Esophagus squamous epithelium (tissue), 5 donors: ENCODE results near the gene LARGE1. TPM values are rescaled to one million over a fixed set of nuclear protein-coding genes. Genes with fewer than 3 reads are reported as not detected.

Source experiments
- DNase-seq: peaks from one replicate; lab custom pipeline; 2025; lab: John Stamatoyannopoulos, UW
- H3K27ac ChIP-seq, 4 donors: fragments of 200-600 bp; sonication (generic); one replicate each; pipeline ENCODE4 v1.5.1; 2016 to 2019; ENCODE audit warnings: mild to moderate bottlenecking in 1 of 4
- H3K27me3 ChIP-seq, 4 donors: fragments of 200-600 bp; sonication (generic); 1 replicate in 3 of 4; 2 replicates in 1 of 4; pipeline versions ENCODE4 v1.5.1 to v1.6.0; 2017 to 2021; ENCODE audit warnings: antibody characterized with exemption in 1 of 4
- H3K36me3 ChIP-seq, 3 donors: fragments of 200-600 bp; sonication (generic); one replicate each; pipeline ENCODE4 v1.5.1; 2016 to 2019
- H3K4me1 ChIP-seq, 3 donors: fragments of 200-600 bp; sonication (generic); one replicate each; pipeline ENCODE4 v1.5.1; 2017 to 2019
- H3K4me3 ChIP-seq, 4 donors: fragments of 200-600 bp; sonication (generic); 1 replicate in 3 of 4; 2 replicates in 1 of 4; pipeline ENCODE4 v1.5.1; 2016 to 2019; ENCODE audit warnings: mild to moderate bottlenecking in 2 of 4, moderate library complexity in 1 of 4
- H3K9me3 ChIP-seq, 3 donors: fragments of 200-600 bp; sonication (generic); one replicate each; pipeline ENCODE4 v1.5.1; 2016 to 2019
- CTCF ChIP-seq, 6 experiments: fragments of 450-650 bp in 4 of 6; fragments of 200-600 bp in 2 of 6; sonication (generic) in 2 of 6; IDR thresholded peaks; one replicate each; pipeline ENCODE4 v1.5.1; 2016 to 2019; ENCODE audit warnings: antibody characterized with exemption in 6 of 6, mild to moderate bottlenecking in 4 of 6, moderate library complexity in 4 of 6
- POLR2A ChIP-seq, 4 donors: fragments of 450-650 bp; IDR thresholded peaks; one replicate each; pipeline ENCODE4 v1.6.1; 2017; ENCODE audit warnings: antibody characterized with exemption in 4 of 4, mild to moderate bottlenecking in 4 of 4, moderate library complexity in 3 of 4
- WGBS, 2 donors: methylation state at CpG; one replicate each; pipeline ENCODE4 v1.1.5; 2018; 5-methylcytosine and 5-hydroxymethylcytosine counted together
- intact Hi-C: fragments of 100-400 bp; cut with DNase I; formaldehyde crosslinking; loops from one replicate; pipeline ENCODE4 v1.15.0; 2022
- total RNA-seq, 4 donors: library from RNA; depleted of rRNA; stranded (reverse); fragments of >200 nt; gene quantifications; one replicate each; pipeline ENCODE4 v1.1.0, GENCODE V29; 2016
- donor health status: DM: yes; HTN: yes; CAD: no.

The LARGE1 gene
- total RNA-seq, 4 donors from 2014 or later: 5.2 to 15.1 (median 6.6) TPM

GRCh38 chr22:33472462-33473344 lies 447.6 kb downstream of the LARGE1 start:
- WGBS, 2 donors: 74 to 84% methylated on average over 9 of the region's 9 CpGs
- TF ChIP-seq CTCF (IDR thresholded peaks at IDR 0.05) (no peak), POLR2A (IDR thresholded peaks at IDR 0.05) (no peak)
- Histone ChIP-seq H3K4me1 (no peaks in the 10 kb centered on the region), H3K4me3 (no peak overlapping the region), H3K36me3 (no peaks in the 10 kb centered on the region), H3K27me3 (no peaks in the 10 kb centered on the region), H3K27ac (no peak overlapping the region), H3K9me3 (no peaks in the 10 kb centered on the region)
- intact Hi-C loops: no loop called here
- no peak for DNase-seq

- Histone ChIP-seq H3K4me1 (no peaks in the 10 kb centered on the region), H3K9me3 (no peaks in the 10 kb centered on the region), H3K4me3 (no peak overlapping the region), H3K36me3 (no peaks in the 10 kb centered on the region), H3K27ac (no peak overlapping the region), H3K27me3 (no peaks in the 10 kb centered on the region)
- intact Hi-C loops: no loop called here
- TF ChIP-seq POLR2A (IDR thresholded peaks at IDR 0.05) (no peak), CTCF (IDR thresholded peaks at IDR 0.05) (no peak)
- DNase-seq: no peak
- WGBS, 2 donors: 61 to 68% methylated on average over 5 to 6 of the region's 6 CpGs
Observed at GRCh38 chr22:33470456-33470855, 449.8 kb downstream of the LARGE1 start.

GRCh38 chr22:33467620-33468095 lies 452.6 kb downstream of the LARGE1 start:
- intact Hi-C loops: no loop called here
- no peak overlapping the region for H3K4me3 ChIP-seq
- no peaks in the 10 kb centered on the region for H3K36me3 ChIP-seq
- TF ChIP-seq CTCF (IDR thresholded peaks at IDR 0.05) (no peak), POLR2A (IDR thresholded peaks at IDR 0.05) (no peak)
- H3K27me3 ChIP-seq: no peaks in the 10 kb centered on the region
- no peaks in the 10 kb centered on the region for H3K4me1 ChIP-seq
- 79 to 81% methylated on average over 3 to 5 of the region's 5 CpGs for WGBS, 2 donors
- H3K27ac ChIP-seq: no peak overlapping the region
- no peak for DNase-seq
- peaks cover 0 to under 1% (median 0%) of the 10 kb centered on the region in 3 donors for H3K9me3 ChIP-seq

- TF ChIP-seq POLR2A (IDR thresholded peaks at IDR 0.05): no peak
- TF ChIP-seq CTCF (IDR thresholded peaks at IDR 0.05): no peak
- 35 to 46% methylated on average over 2 of the region's 2 CpGs for WGBS, 2 donors
- Histone ChIP-seq H3K27ac (no peak overlapping the region), H3K9me3 (peaks cover 0 to 3% (median 0%) of the 10 kb centered on the region in 3 donors), H3K4me3 (no peak overlapping the region), H3K4me1 (no peaks in the 10 kb centered on the region), H3K36me3 (no peaks in the 10 kb centered on the region), H3K27me3 (no peaks in the 10 kb centered on the region)
- intact Hi-C loops: no loop called here
- no peak for DNase-seq
Observed at GRCh38 chr22:33467080-33467479, 453.2 kb downstream of the LARGE1 start.

- peaks cover 0 to 3% (median 0%) of the 10 kb centered on the region in 3 donors for H3K9me3 ChIP-seq
- TF ChIP-seq POLR2A (IDR thresholded peaks at IDR 0.05) (no peak), CTCF (IDR thresholded peaks at IDR 0.05) (no peak)
- DNase-seq: no peak
- no peaks in the 10 kb centered on the region for H3K4me1 ChIP-seq
- H3K27me3 ChIP-seq: no peaks in the 10 kb centered on the region
- no peaks in the 10 kb centered on the region for H3K36me3 ChIP-seq
- 26 to 33% methylated on average over 5 of the region's 5 CpGs for WGBS, 2 donors
- H3K4me3 ChIP-seq: no peak overlapping the region
- intact Hi-C loops: no loop called here
- H3K27ac ChIP-seq: no peak overlapping the region
Observed at GRCh38 chr22:33465554-33465953, 454.7 kb downstream of the LARGE1 start.
